Memory B cell (primary cell): ENCODE results near the gene RAB3GAP2.
"Not testable (repeated sequence)": the region's sequence is repeated elsewhere in the genome, so short reads cannot be mapped to it uniquely, and the experiment has no call there.

ENCODE experiments used
- ATAC-seq: fragments of 150-1000 bp; cut with Tn5 transposase; 2 replicates; pipeline ENCODE4 v1.10.0; 2021; ENCODE audit warnings: low read depth, mild to moderate bottlenecking, moderate library complexity
- DNase-seq, 2 donors: peaks; one replicate each; pipeline ENCODE4 v3.0.0; 2022; ENCODE audit warnings: low spot score in 2 of 2
- H3K27ac Mint-ChIP-seq: one replicate; pipeline ENCODE4 v1.8.0; 2022; ENCODE audit warnings: mild to moderate bottlenecking, moderate library complexity, mixed read lengths
- H3K27me3 Mint-ChIP-seq: one replicate; pipeline ENCODE4 v1.8.0; 2022; ENCODE audit warnings: mixed read lengths
- H3K36me3 Mint-ChIP-seq: one replicate; pipeline ENCODE4 v1.8.0; 2022; ENCODE audit warnings: mild to moderate bottlenecking, mixed read lengths
- H3K4me1 Mint-ChIP-seq: one replicate; pipeline ENCODE4 v1.8.0; 2022; ENCODE audit warnings: mixed read lengths
- H3K4me3 Mint-ChIP-seq: one replicate; pipeline ENCODE4 v1.8.0; 2022; ENCODE audit warnings: mild to moderate bottlenecking, moderate library complexity, mixed read lengths
- H3K9me3 Mint-ChIP-seq: one replicate; pipeline ENCODE4 v1.8.0; 2022; ENCODE audit warnings: mixed read lengths

RAB3GAP2 gene

GRCh38 chr1:220186752-220187151 lies 85.5 kb downstream of the RAB3GAP2 start:
- Mint-ChIP-seq H3K27ac (peak overlapping the region; percentile 55), H3K4me1 (no peaks in the 10 kb centered on the region), H3K36me3 (peaks cover 22% of the 10 kb centered on the region), H3K27me3 (no peaks in the 10 kb centered on the region), H3K4me3 (no peak overlapping the region), H3K9me3 (no peaks in the 10 kb centered on the region)
- DNase-seq (no peak), ATAC-seq (no peak)

GRCh38 chr1:220184506-220184905 lies 87.7 kb downstream of the RAB3GAP2 start:
- ATAC-seq (no peak), DNase-seq (no peak)
- Mint-ChIP-seq H3K36me3 (peaks cover 30% of the 10 kb centered on the region), H3K4me1 (no peaks in the 10 kb centered on the region), H3K27ac (no peak overlapping the region), H3K9me3 (no peaks in the 10 kb centered on the region), H3K4me3 (no peak overlapping the region), H3K27me3 (no peaks in the 10 kb centered on the region)

GRCh38 chr1:220182656-220183055 lies 89.6 kb downstream of the RAB3GAP2 start:
- no peak for DNase-seq
- H3K4me3 Mint-ChIP-seq = no peak overlapping the region
- H3K27ac Mint-ChIP-seq = peak overlapping the region; percentile 41
- no peaks in the 10 kb centered on the region for H3K4me1 Mint-ChIP-seq
- peaks cover 31% of the 10 kb centered on the region for H3K36me3 Mint-ChIP-seq
- ATAC-seq = no peak
- no peaks in the 10 kb centered on the region for H3K27me3 Mint-ChIP-seq
- no peaks in the 10 kb centered on the region for H3K9me3 Mint-ChIP-seq

DNA sequence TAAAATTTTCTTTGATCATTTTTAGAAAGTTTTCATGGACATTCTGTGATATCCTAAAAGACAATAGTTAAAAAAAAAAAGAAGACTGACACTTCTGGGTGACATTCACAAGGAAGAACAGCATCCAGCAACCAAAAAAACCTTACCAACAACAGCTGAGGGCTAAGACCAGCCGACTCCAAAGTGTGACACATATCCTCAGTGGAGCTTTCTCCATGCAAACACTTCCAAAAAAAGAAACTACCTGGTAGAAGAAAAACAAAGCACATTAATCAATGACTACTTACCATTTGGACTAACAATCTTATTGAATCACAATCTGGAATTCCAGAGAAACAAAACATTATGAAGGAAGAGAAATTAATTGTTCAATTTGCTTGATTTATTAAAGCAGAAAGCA lies 90.1 kb downstream of the RAB3GAP2 start:
- H3K4me3 Mint-ChIP-seq = no peak overlapping the region
- ATAC-seq = no peak
- no peaks in the 10 kb centered on the region for H3K4me1 Mint-ChIP-seq
- H3K36me3 Mint-ChIP-seq = peaks cover 35% of the 10 kb centered on the region
- DNase-seq = no peak
- H3K9me3 Mint-ChIP-seq = no peaks in the 10 kb centered on the region
- no peaks in the 10 kb centered on the region for H3K27me3 Mint-ChIP-seq
- H3K27ac Mint-ChIP-seq = no peak overlapping the region

GRCh38 chr1:220176540-220176939 lies 95.7 kb downstream of the RAB3GAP2 start:
- no peaks in the 10 kb centered on the region for H3K9me3 Mint-ChIP-seq
- H3K4me1 Mint-ChIP-seq = peaks cover 2% of the 10 kb centered on the region
- H3K27me3 Mint-ChIP-seq = no peaks in the 10 kb centered on the region
- peaks cover 52% of the 10 kb centered on the region for H3K36me3 Mint-ChIP-seq
- H3K4me3 Mint-ChIP-seq = no peak overlapping the region
- DNase-seq (no peak), ATAC-seq (no peak)
- H3K27ac Mint-ChIP-seq = no peak overlapping the region

DNA sequence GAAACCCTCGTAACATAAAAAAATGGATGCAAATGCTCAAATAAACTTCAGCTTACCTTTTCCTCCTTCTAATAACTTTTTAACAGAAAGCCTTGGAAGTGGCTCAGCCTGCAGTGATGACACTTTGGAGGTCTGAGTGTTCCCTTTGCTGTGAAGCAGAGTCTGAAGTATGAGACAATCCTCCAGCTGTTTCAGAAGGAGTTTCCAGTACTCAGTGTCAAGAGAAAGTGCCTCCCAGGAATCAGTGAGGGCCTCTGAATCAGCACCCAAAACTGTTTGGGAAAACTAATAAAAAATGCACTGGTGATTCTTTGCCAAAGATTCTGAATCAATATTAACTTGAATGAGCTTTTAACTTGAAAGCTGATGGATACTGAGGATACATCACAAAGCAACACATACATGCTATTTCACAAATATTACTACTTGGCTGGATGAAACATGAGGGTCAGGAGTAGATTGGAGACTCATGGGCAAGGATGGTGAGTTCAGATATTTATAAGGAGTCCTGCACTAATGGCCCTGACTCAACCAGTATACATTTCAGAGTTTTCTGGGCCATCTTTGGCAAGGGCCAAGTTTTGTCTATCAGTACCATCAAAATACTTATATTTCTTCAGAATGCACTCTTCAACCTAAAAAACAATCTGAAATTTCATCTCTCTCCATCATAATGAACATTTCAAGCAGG lies 101.3 kb downstream of the RAB3GAP2 start:
- DNase-seq (no peak), ATAC-seq (no peak)
- peaks cover 50% of the 10 kb centered on the region for H3K36me3 Mint-ChIP-seq
- H3K27me3 Mint-ChIP-seq = no peaks in the 10 kb centered on the region
- H3K27ac Mint-ChIP-seq = no peak overlapping the region
- H3K4me3 Mint-ChIP-seq = no peak overlapping the region
- no peaks in the 10 kb centered on the region for H3K4me1 Mint-ChIP-seq
- H3K9me3 Mint-ChIP-seq = no peaks in the 10 kb centered on the region

- ATAC-seq, DNase-seq: not testable (repeated sequence)
Observed at GRCh38 chr1:220169887-220170286, 102.4 kb downstream of the RAB3GAP2 start.

GRCh38 chr1:220166853-220167252 lies 105.4 kb downstream of the RAB3GAP2 start:
- no peak overlapping the region for H3K27ac Mint-ChIP-seq
- no peaks in the 10 kb centered on the region for H3K9me3 Mint-ChIP-seq
- H3K36me3 Mint-ChIP-seq = peaks cover 38% of the 10 kb centered on the region
- no peaks in the 10 kb centered on the region for H3K27me3 Mint-ChIP-seq
- no peak overlapping the region for H3K4me3 Mint-ChIP-seq
- H3K4me1 Mint-ChIP-seq = no peaks in the 10 kb centered on the region
- no peak for DNase-seq
- no peak for ATAC-seq

More at GRCh38 chr1:220169887-220170286, 102.4 kb downstream of the RAB3GAP2 start:
- not testable (repeated sequence) for H3K9me3 Mint-ChIP-seq, H3K27ac Mint-ChIP-seq, H3K4me3 Mint-ChIP-seq, H3K4me1 Mint-ChIP-seq, H3K27me3 Mint-ChIP-seq
- H3K36me3 Mint-ChIP-seq = peaks cover 48% of the 10 kb centered on the region

GRCh38 chr1:220164517-220164916 lies 107.7 kb downstream of the RAB3GAP2 start:
- no peaks in the 10 kb centered on the region for H3K27me3 Mint-ChIP-seq
- H3K4me1 Mint-ChIP-seq = no peaks in the 10 kb centered on the region
- H3K9me3 Mint-ChIP-seq = no peaks in the 10 kb centered on the region
- DNase-seq (no peak), ATAC-seq (no peak)
- H3K27ac Mint-ChIP-seq = no peak overlapping the region
- peaks cover 27% of the 10 kb centered on the region for H3K36me3 Mint-ChIP-seq
- H3K4me3 Mint-ChIP-seq = no peak overlapping the region

DNA sequence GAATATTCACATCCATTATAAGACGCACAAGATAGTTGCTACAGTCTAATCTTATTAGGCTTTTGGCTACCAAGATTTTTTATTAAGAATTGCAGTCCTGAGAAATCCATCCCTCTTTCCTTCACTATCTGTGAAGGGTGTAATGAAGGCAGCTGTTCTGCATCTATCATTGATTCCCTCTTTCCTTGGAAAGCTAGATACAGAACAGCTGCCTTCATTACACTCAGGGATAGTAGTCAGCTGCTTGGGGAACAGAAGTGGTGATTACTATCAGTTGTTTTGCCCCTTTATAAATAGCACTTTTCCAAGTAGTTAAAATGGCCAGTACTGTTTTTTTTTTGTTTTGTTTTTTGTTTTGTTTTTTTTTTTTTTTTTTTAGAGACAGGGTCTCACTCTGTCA lies 108.1 kb downstream of the RAB3GAP2 start:
- no peak for ATAC-seq
- peaks cover 23% of the 10 kb centered on the region for H3K36me3 Mint-ChIP-seq
- H3K27ac Mint-ChIP-seq = no peak overlapping the region
- no peak for DNase-seq
- H3K4me3 Mint-ChIP-seq = no peak overlapping the region
- H3K4me1 Mint-ChIP-seq = no peaks in the 10 kb centered on the region
- H3K27me3 Mint-ChIP-seq = no peaks in the 10 kb centered on the region
- no peaks in the 10 kb centered on the region for H3K9me3 Mint-ChIP-seq

- ATAC-seq (no peak), DNase-seq (no peak)
- Mint-ChIP-seq H3K27me3 (no peaks in the 10 kb centered on the region), H3K27ac (peak overlapping the region; percentile 35), H3K4me1 (no peaks in the 10 kb centered on the region), H3K9me3 (no peaks in the 10 kb centered on the region), H3K4me3 (no peak overlapping the region), H3K36me3 (peaks cover 21% of the 10 kb centered on the region)
Observed at GRCh38 chr1:220160027-220160426, 112.2 kb downstream of the RAB3GAP2 start.

- no peaks in the 10 kb centered on the region for H3K4me1 Mint-ChIP-seq
Observed at GRCh38 chr1:220159041-220159440, 113.2 kb downstream of the RAB3GAP2 start.

DNA sequence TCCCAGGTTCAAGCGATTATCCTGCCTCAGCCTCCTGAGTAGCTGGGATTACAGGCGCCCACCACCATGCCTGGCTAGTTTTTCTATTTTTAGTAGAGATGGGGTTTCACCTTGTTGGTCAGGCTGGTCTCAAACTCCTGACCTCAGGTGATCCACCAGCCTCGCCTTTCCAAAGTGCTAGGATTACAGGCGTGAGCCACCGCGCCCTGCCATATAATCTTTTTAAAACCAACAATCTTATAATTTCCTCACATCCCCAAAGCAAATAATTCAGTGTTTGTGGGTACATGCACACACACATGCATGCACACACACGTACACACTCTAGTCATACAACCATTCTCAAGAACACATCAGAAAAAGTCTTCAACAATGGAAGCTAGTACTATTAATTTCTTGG lies 113.7 kb downstream of the RAB3GAP2 start:
- not testable (repeated sequence) for H3K27ac Mint-ChIP-seq, H3K4me1 Mint-ChIP-seq, H3K4me3 Mint-ChIP-seq, ATAC-seq, H3K27me3 Mint-ChIP-seq, DNase-seq, H3K9me3 Mint-ChIP-seq
- peaks cover 27% of the 10 kb centered on the region for H3K36me3 Mint-ChIP-seq

More at GRCh38 chr1:220159041-220159440, 113.2 kb downstream of the RAB3GAP2 start:
- H3K9me3 Mint-ChIP-seq = no peaks in the 10 kb centered on the region
- no peak for DNase-seq
- H3K27me3 Mint-ChIP-seq = no peaks in the 10 kb centered on the region
- no peak overlapping the region for H3K27ac Mint-ChIP-seq
- H3K4me3 Mint-ChIP-seq = no peak overlapping the region
- H3K36me3 Mint-ChIP-seq = peaks cover 25% of the 10 kb centered on the region
- ATAC-seq = no peak

DNA sequence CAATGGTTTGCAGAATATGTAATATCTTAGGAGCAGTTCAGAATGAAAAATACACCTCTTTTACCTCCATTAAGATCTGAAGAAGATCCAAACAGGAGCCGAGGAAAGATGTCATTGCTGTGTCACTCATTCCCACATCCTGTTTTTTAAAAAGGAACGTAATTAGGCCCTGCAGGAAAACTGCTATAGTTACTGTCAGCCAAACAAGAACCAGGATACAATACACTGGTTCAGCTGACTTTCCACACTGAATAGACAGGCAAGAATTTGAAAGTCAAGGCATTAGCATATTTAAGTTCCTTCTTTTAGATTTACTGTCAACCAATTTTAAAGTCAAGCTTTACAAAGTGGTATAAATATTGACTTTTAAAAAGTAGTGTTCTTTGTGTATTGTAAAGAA lies 114.5 kb downstream of the RAB3GAP2 start:
- Mint-ChIP-seq H3K36me3 (peaks cover 29% of the 10 kb centered on the region), H3K27ac (no peak overlapping the region), H3K4me3 (no peak overlapping the region), H3K9me3 (no peaks in the 10 kb centered on the region), H3K4me1 (no peaks in the 10 kb centered on the region), H3K27me3 (no peaks in the 10 kb centered on the region)
- DNase-seq = no peak
- ATAC-seq = no peak

GRCh38 chr1:220156620-220157146 lies 115.6 kb downstream of the RAB3GAP2 start:
- H3K27ac Mint-ChIP-seq = peak overlapping the region; percentile 21
- H3K36me3 Mint-ChIP-seq = peaks cover 31% of the 10 kb centered on the region
- ATAC-seq = no peak
- no peak overlapping the region for H3K4me3 Mint-ChIP-seq
- no peak for DNase-seq
- no peaks in the 10 kb centered on the region for H3K4me1 Mint-ChIP-seq
- no peaks in the 10 kb centered on the region for H3K9me3 Mint-ChIP-seq
- no peaks in the 10 kb centered on the region for H3K27me3 Mint-ChIP-seq
